Esophagus squamous epithelium (tissue), 5 donors: Measurements from ENCODE around the gene RBM47. TPM values are rescaled to one million over a fixed set of nuclear protein-coding genes. Genes with fewer than 3 reads are reported as not detected.
A peak's percentile ranks its signal among the peaks of the same experiment; 100 is the strongest.

Experiments used
- DNase-seq: peaks from one replicate; lab custom pipeline; 2025; lab: John Stamatoyannopoulos, UW
- H3K27ac ChIP-seq, 4 donors: fragments of 200-600 bp; sonication (generic); one replicate each; pipeline ENCODE4 v1.5.1; 2016 to 2019; ENCODE audit warnings: mild to moderate bottlenecking in 1 of 4
- H3K27me3 ChIP-seq, 4 donors: fragments of 200-600 bp; sonication (generic); 1 replicate in 3 of 4; 2 replicates in 1 of 4; pipeline versions ENCODE4 v1.5.1 to v1.6.0; 2017 to 2021; ENCODE audit warnings: antibody characterized with exemption in 1 of 4
- H3K36me3 ChIP-seq, 3 donors: fragments of 200-600 bp; sonication (generic); one replicate each; pipeline ENCODE4 v1.5.1; 2016 to 2019
- H3K4me1 ChIP-seq, 3 donors: fragments of 200-600 bp; sonication (generic); one replicate each; pipeline ENCODE4 v1.5.1; 2017 to 2019
- H3K4me3 ChIP-seq, 4 donors: fragments of 200-600 bp; sonication (generic); 1 replicate in 3 of 4; 2 replicates in 1 of 4; pipeline ENCODE4 v1.5.1; 2016 to 2019; ENCODE audit warnings: mild to moderate bottlenecking in 2 of 4, moderate library complexity in 1 of 4
- H3K9me3 ChIP-seq, 3 donors: fragments of 200-600 bp; sonication (generic); one replicate each; pipeline ENCODE4 v1.5.1; 2016 to 2019
- POLR2A ChIP-seq, 4 donors: fragments of 450-650 bp; IDR thresholded peaks; one replicate each; pipeline ENCODE4 v1.6.1; 2017; ENCODE audit warnings: antibody characterized with exemption in 4 of 4, mild to moderate bottlenecking in 4 of 4, moderate library complexity in 3 of 4
- WGBS, 2 donors: methylation state at CpG; one replicate each; pipeline ENCODE4 v1.1.5; 2018; 5-methylcytosine and 5-hydroxymethylcytosine counted together
- intact Hi-C: fragments of 100-400 bp; cut with DNase I; formaldehyde crosslinking; loops from one replicate; pipeline ENCODE4 v1.15.0; 2022
- total RNA-seq, 4 donors: library from RNA; depleted of rRNA; stranded (reverse); fragments of >200 nt; gene quantifications; one replicate each; pipeline ENCODE4 v1.1.0, GENCODE V29; 2016
- TF ChIP-seq, protein P1 (sequence below), 6 experiments: fragments of 450-650 bp in 4 of 6; fragments of 200-600 bp in 2 of 6; sonication (generic) in 2 of 6; IDR thresholded peaks; one replicate each; pipeline ENCODE4 v1.5.1; 2016 to 2019; ENCODE audit warnings: antibody characterized with exemption in 6 of 6, mild to moderate bottlenecking in 4 of 6, moderate library complexity in 4 of 6
- donor health status: DM: yes; HTN: yes; CAD: no.

RBM47 gene
- total RNA-seq, 4 donors from 2014 or later, result 94.6 to 197 (median 125) TPM

DNA sequence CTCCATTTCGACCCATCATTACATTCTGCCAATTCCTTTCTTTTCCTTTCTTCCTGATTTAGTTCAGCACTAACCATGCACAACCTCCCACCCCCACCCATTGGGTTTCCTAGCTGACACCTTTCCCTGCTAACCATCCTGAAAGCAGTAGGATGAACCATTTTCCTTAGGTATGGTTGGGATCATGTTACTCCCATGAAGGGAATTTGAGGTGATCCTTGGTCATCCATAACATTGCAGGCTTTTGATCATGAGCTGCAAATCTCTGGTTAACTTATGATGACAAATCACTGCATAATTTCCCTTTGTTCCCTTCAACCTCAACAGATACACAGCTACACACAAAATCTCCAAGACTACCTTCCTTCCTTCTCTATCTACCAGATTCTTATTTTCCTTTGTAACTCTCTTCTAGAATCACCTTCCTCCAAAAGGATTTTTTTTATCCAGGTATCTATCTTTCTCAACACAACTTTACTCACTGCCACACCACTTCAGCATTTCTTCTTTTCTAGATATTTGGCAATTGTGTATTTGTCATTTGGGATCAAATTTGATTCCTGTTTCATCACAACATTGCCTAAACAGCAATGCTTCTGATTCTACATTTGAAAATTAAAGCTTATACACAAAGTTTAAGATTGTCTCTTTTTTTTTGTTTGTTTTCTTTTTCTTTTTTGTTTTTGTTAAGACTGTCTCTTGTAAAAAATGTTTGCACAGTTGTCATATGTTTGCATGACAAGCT lies 145.1 kb downstream of the RBM47 start:
- Histone ChIP-seq H3K9me3 (no peaks in the 10 kb centered on the region), H3K27ac (no peak overlapping the region), H3K4me1 (peaks cover 0 to 38% (median 5%) of the 10 kb centered on the region in 3 donors), H3K27me3 (no peaks in the 10 kb centered on the region), H3K4me3 (no peak overlapping the region), H3K36me3 (peaks cover 0 to 6% (median 0%) of the 10 kb centered on the region in 3 donors)
- no peak for TF ChIP-seq POLR2A (IDR thresholded peaks at IDR 0.05)
- TF ChIP-seq, protein P1, sequence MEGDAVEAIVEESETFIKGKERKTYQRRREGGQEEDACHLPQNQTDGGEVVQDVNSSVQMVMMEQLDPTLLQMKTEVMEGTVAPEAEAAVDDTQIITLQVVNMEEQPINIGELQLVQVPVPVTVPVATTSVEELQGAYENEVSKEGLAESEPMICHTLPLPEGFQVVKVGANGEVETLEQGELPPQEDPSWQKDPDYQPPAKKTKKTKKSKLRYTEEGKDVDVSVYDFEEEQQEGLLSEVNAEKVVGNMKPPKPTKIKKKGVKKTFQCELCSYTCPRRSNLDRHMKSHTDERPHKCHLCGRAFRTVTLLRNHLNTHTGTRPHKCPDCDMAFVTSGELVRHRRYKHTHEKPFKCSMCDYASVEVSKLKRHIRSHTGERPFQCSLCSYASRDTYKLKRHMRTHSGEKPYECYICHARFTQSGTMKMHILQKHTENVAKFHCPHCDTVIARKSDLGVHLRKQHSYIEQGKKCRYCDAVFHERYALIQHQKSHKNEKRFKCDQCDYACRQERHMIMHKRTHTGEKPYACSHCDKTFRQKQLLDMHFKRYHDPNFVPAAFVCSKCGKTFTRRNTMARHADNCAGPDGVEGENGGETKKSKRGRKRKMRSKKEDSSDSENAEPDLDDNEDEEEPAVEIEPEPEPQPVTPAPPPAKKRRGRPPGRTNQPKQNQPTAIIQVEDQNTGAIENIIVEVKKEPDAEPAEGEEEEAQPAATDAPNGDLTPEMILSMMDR (IDR thresholded peaks at IDR 0.05), result no peak
- DNase-seq, result no peak
- WGBS, 2 donors, result 76 to 97% methylated on average over 1 of the region's 1 CpG
- intact Hi-C loops, result no loop called here

GRCh38 chr4:40482985-40483647 lies 146.5 kb downstream of the RBM47 start:
- Histone ChIP-seq H3K27ac (no peak overlapping the region), H3K27me3 (no peaks in the 10 kb centered on the region), H3K36me3 (peaks cover 0 to 6% (median 0%) of the 10 kb centered on the region in 3 donors), H3K9me3 (no peaks in the 10 kb centered on the region), H3K4me1 (peaks cover 0 to 27% (median 5%) of the 10 kb centered on the region in 3 donors), H3K4me3 (no peak overlapping the region)
- WGBS, 2 donors, result 88 to 91% methylated on average over 19 to 21 of the region's 21 CpGs
- TF ChIP-seq, protein P1 (IDR thresholded peaks at IDR 0.05), result no peak
- TF ChIP-seq POLR2A (IDR thresholded peaks at IDR 0.05), result no peak
- intact Hi-C loops, result no loop called here
- no peak for DNase-seq

GRCh38 chr4:40481977-40482376 lies 147.7 kb downstream of the RBM47 start:
- Histone ChIP-seq H3K4me3 (no peak overlapping the region), H3K27ac (peak overlapping the region in 2 of 4 donors; percentile 11 to 25), H3K9me3 (no peaks in the 10 kb centered on the region), H3K27me3 (no peaks in the 10 kb centered on the region), H3K36me3 (peaks cover 0 to 6% (median 0%) of the 10 kb centered on the region in 3 donors), H3K4me1 (peaks cover 0 to 24% (median 2%) of the 10 kb centered on the region in 3 donors)
- WGBS, 2 donors, result 95 to 97% methylated on average over 7 of the region's 7 CpGs
- DNase-seq, result no peak
- TF ChIP-seq, protein P1 (IDR thresholded peaks at IDR 0.05), result no peak
- TF ChIP-seq POLR2A (IDR thresholded peaks at IDR 0.05), result no peak
- intact Hi-C loops, result no loop called here

GRCh38 chr4:40480291-40480690 lies 149.4 kb downstream of the RBM47 start:
- no peak for DNase-seq
- TF ChIP-seq POLR2A (IDR thresholded peaks at IDR 0.05), result no peak
- TF ChIP-seq, protein P1 (IDR thresholded peaks at IDR 0.05), result no peak
- H3K9me3 ChIP-seq, result no peaks in the 10 kb centered on the region
- 82 to 84% methylated on average over 2 of the region's 2 CpGs for WGBS, 2 donors
- H3K36me3 ChIP-seq, result peaks cover 0 to 6% (median 0%) of the 10 kb centered on the region in 3 donors
- no peak overlapping the region for H3K27ac ChIP-seq
- no peaks in the 10 kb centered on the region for H3K27me3 ChIP-seq
- H3K4me1 ChIP-seq, result peaks cover 0 to 33% (median 0%) of the 10 kb centered on the region in 3 donors
- H3K4me3 ChIP-seq, result no peak overlapping the region
- intact Hi-C loops, result no loop called here

GRCh38 chr4:40479378-40479777 lies 150.3 kb downstream of the RBM47 start:
- H3K4me3 ChIP-seq, result no peak overlapping the region
- no peaks in the 10 kb centered on the region for H3K9me3 ChIP-seq
- WGBS, 2 donors, result 64 to 66% methylated on average over 2 of the region's 2 CpGs
- DNase-seq, result no peak
- intact Hi-C loops, result no loop called here
- H3K36me3 ChIP-seq, result peaks cover 0 to 6% (median 0%) of the 10 kb centered on the region in 3 donors
- H3K4me1 ChIP-seq, result peaks cover 0 to 42% (median 0%) of the 10 kb centered on the region in 3 donors
- no peak overlapping the region for H3K27ac ChIP-seq
- no peaks in the 10 kb centered on the region for H3K27me3 ChIP-seq
- TF ChIP-seq POLR2A (IDR thresholded peaks at IDR 0.05), result no peak
- TF ChIP-seq, protein P1 (IDR thresholded peaks at IDR 0.05), result no peak
